C4-2B (cell line): ENCODE results near the gene XYLT1.
A peak's percentile ranks its signal among the peaks of the same experiment; 100 is the strongest.

Experiments used
- H3K27ac ChIP-seq: fragments of 450-650 bp; 2 replicates; pipeline ENCODE4 v1.5.1; 2017
- ZFX ChIP-seq: fragments of 450-650 bp; IDR thresholded peaks from 2 replicates; pipeline ENCODE4 v1.6.1; 2017
- TF ChIP-seq, protein P1 (sequence below): fragments of 450-650 bp; conservative IDR thresholded peaks from 2 replicates; pipeline ENCODE4 v1.5.1; 2017; ENCODE audit warnings: mild to moderate bottlenecking

The XYLT1 gene

GRCh38 chr16:17471719-17472461, 1.1 kb upstream of the XYLT1 start:
- no peak overlapping the region for H3K27ac ChIP-seq
- TF ChIP-seq ZFX = no peak
- TF ChIP-seq, protein P1, sequence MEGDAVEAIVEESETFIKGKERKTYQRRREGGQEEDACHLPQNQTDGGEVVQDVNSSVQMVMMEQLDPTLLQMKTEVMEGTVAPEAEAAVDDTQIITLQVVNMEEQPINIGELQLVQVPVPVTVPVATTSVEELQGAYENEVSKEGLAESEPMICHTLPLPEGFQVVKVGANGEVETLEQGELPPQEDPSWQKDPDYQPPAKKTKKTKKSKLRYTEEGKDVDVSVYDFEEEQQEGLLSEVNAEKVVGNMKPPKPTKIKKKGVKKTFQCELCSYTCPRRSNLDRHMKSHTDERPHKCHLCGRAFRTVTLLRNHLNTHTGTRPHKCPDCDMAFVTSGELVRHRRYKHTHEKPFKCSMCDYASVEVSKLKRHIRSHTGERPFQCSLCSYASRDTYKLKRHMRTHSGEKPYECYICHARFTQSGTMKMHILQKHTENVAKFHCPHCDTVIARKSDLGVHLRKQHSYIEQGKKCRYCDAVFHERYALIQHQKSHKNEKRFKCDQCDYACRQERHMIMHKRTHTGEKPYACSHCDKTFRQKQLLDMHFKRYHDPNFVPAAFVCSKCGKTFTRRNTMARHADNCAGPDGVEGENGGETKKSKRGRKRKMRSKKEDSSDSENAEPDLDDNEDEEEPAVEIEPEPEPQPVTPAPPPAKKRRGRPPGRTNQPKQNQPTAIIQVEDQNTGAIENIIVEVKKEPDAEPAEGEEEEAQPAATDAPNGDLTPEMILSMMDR = no peak

- TF ChIP-seq, protein P1 = no peak
- no peak for TF ChIP-seq ZFX
- no peak overlapping the region for H3K27ac ChIP-seq
Observed at GRCh38 chr16:17470182-17470907, 415 bp downstream of the XYLT1 start.

DNA sequence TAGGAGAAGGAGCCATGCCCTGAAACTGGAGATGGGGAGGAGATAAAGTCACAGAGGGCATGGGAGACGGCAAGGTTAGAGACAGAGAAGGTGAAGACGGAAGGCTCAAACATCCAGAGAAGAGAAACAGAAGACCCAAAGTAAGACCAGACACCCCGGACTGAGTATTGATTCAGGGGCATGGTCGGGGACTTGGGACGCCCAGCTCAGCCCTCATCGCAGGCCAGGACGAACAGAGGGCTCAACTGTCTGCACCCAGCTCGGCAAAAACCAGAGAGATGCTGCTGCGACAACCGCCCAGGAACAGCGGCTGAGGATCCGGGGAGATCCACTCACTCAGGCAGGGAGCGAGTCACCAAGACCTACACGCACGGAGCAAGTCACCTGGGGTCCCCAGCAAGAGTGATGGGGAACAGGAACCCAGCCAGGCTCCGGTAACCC, 999 bp downstream of the XYLT1 start:
- no peak overlapping the region for H3K27ac ChIP-seq
- TF ChIP-seq, protein P1 = no peak
- TF ChIP-seq ZFX = no peak

- TF ChIP-seq, protein P1 = no peak
- TF ChIP-seq ZFX = no peak
- no peak overlapping the region for H3K27ac ChIP-seq
Observed at GRCh38 chr16:17469011-17469740, 1.6 kb downstream of the XYLT1 start.

DNA sequence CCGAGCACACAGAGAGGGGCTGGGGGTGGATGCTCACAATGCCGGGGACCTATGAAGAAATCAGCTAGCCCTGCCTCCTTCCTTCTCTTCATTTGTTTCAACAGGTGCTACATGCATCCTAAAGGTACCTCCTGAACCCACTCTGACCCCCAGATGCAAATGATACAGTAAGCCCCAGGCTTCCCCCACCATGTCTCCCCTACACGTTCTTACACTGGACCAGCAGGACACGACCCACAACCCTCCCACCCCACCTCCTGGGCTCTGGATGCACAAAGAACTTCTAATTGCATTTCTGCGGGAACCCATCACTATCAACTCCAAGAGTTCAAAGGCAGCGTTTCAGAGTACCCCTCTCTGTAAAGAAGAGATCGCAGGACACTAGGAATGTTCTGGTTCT, 2.1 kb downstream of the XYLT1 start:
- TF ChIP-seq, protein P1 = no peak
- no peak for TF ChIP-seq ZFX
- H3K27ac ChIP-seq = no peak overlapping the region

GRCh38 chr16:17467923-17468540, 2.7 kb downstream of the XYLT1 start:
- no peak for TF ChIP-seq ZFX
- TF ChIP-seq, protein P1 = peak; percentile 55
- no peak overlapping the region for H3K27ac ChIP-seq
